H9 (cell line): ENCODE data around the gene SLC6A18. TPM values are rescaled to one million over a fixed set of nuclear protein-coding genes. Genes with fewer than 3 reads are reported as not detected.

ENCODE experiments used
- DNase-seq: peaks from one replicate; pipeline ENCODE4 v3.0.0-alpha.2; 2017
- H2AFZ ChIP-seq: one replicate; pipeline ENCODE4 v1.6.1; 2013; ENCODE audit warnings: mild to moderate bottlenecking, low read length, control low read depth, moderate library complexity
- H2AK5ac ChIP-seq: 2 replicates; pipeline ENCODE4 v1.6.1; 2013; ENCODE audit warnings: low read length, control low read depth, mixed read lengths; ENCODE audit not compliant: insufficient read length
- H2BK120ac ChIP-seq: one replicate; pipeline ENCODE4 v1.6.1; 2013; ENCODE audit warnings: low read depth, mild to moderate bottlenecking, low read length, control low read depth, inconsistent platforms; ENCODE audit not compliant: poor library complexity, severe bottlenecking
- H2BK12ac ChIP-seq: 2 replicates; pipeline ENCODE4 v1.6.1; 2013; ENCODE audit warnings: low read length, control low read depth, mixed read lengths, low read depth; ENCODE audit not compliant: insufficient read length
- H2BK15ac ChIP-seq: 2 replicates; pipeline ENCODE4 v1.6.1; 2013; ENCODE audit warnings: low read depth, low read length, control low read depth
- H2BK20ac ChIP-seq: one replicate; pipeline ENCODE4 v1.6.1; 2013; ENCODE audit warnings: low read depth, mild to moderate bottlenecking, low read length, control low read depth, inconsistent platforms; ENCODE audit not compliant: poor library complexity, severe bottlenecking
- H2BK5ac ChIP-seq: 2 replicates; pipeline ENCODE4 v1.6.1; 2013; ENCODE audit warnings: low read length, control low read depth, mixed read lengths; ENCODE audit not compliant: insufficient read length
- H3K14ac ChIP-seq: 2 replicates; pipeline ENCODE4 v1.6.1; 2013; ENCODE audit warnings: low read length, control low read depth; ENCODE audit not compliant: insufficient read depth
- H3K18ac ChIP-seq: 2 replicates; pipeline ENCODE4 v1.6.1; 2013; ENCODE audit warnings: low read depth, mild to moderate bottlenecking, mixed read lengths, low read length, control low read depth; ENCODE audit not compliant: insufficient read length
- H3K23ac ChIP-seq: 2 replicates; pipeline ENCODE4 v1.6.1; 2013; ENCODE audit warnings: low read length, control low read depth, mixed read lengths, low read depth; ENCODE audit not compliant: insufficient read length
- H3K23me2 ChIP-seq: 2 replicates; pipeline ENCODE4 v1.6.1; 2013; ENCODE audit warnings: low read depth, mild to moderate bottlenecking, mixed read lengths, low read length, control low read depth; ENCODE audit not compliant: insufficient read length, poor library complexity, severe bottlenecking
- H3K27ac ChIP-seq: 2 replicates; pipeline ENCODE4 v1.5.1; 2013; ENCODE audit warnings: low read length, control low read depth, mixed read lengths, low read depth; ENCODE audit not compliant: insufficient read length
- H3K27me3 ChIP-seq: 2 replicates; pipeline ENCODE4 v1.6.1; 2013; ENCODE audit warnings: low read length, control low read depth, inconsistent platforms; ENCODE audit not compliant: insufficient read depth
- H3K4ac ChIP-seq: 2 replicates; pipeline ENCODE4 v1.6.1; 2013; ENCODE audit warnings: low read depth, mild to moderate bottlenecking, control low read depth, inconsistent platforms, low read length, moderate library complexity
- H3K4me1 ChIP-seq: 2 replicates; pipeline ENCODE4 v1.6.1; 2013; ENCODE audit warnings: low read length, control low read depth, inconsistent platforms; ENCODE audit not compliant: insufficient read depth
- H3K4me2 ChIP-seq: 2 replicates; pipeline ENCODE4 v1.6.1; 2013; ENCODE audit warnings: low read length, control low read depth, mixed read lengths; ENCODE audit not compliant: insufficient read length, insufficient read depth
- H3K56ac ChIP-seq: 2 replicates; pipeline ENCODE4 v1.6.1; 2013; ENCODE audit warnings: low read depth, mild to moderate bottlenecking, mixed read lengths, low read length, control low read depth; ENCODE audit not compliant: insufficient read length
- H3K79me1 ChIP-seq: 2 replicates; pipeline ENCODE4 v1.6.1; 2013; ENCODE audit warnings: low read depth, mild to moderate bottlenecking, moderate library complexity, low read length, control low read depth, inconsistent platforms; ENCODE audit not compliant: insufficient read depth, poor library complexity, severe bottlenecking
- H3K79me2 ChIP-seq: 2 replicates; pipeline ENCODE4 v1.6.1; 2013; ENCODE audit warnings: low read length, control low read depth, inconsistent platforms; ENCODE audit not compliant: insufficient read depth
- H3K9ac ChIP-seq: 2 replicates; pipeline ENCODE4 v1.6.1; 2013; ENCODE audit warnings: low read length, control low read depth, mixed read lengths; ENCODE audit not compliant: insufficient read length; ENCODE audit errors: extremely low read depth
- H3K9me3 ChIP-seq: one replicate; pipeline ENCODE4 v1.6.1; 2013; ENCODE audit warnings: low read depth, low read length, inconsistent platforms; ENCODE audit not compliant: control insufficient read depth
- H3T11ph ChIP-seq: one replicate; pipeline ENCODE4 v1.6.1; 2013; ENCODE audit warnings: mild to moderate bottlenecking, low read length, control low read depth, inconsistent platforms
- H4K20me1 ChIP-seq: one replicate; pipeline ENCODE4 v1.6.1; 2013; ENCODE audit not compliant: control insufficient read depth, insufficient read length, insufficient read depth
- H4K5ac ChIP-seq: 2 replicates; pipeline ENCODE4 v1.6.1; 2013; ENCODE audit warnings: low read depth, mild to moderate bottlenecking, mixed read lengths, low read length, control low read depth; ENCODE audit not compliant: insufficient read length
- H4K8ac ChIP-seq: replicated peaks from 2 replicates; pipeline ENCODE4 v1.6.1; 2013; ENCODE audit warnings: low read length, control low read depth, mixed read lengths, low read depth; ENCODE audit not compliant: insufficient read length
- H4K91ac ChIP-seq: 2 replicates; pipeline ENCODE4 v1.6.1; 2013; ENCODE audit warnings: low read depth, mild to moderate bottlenecking, moderate library complexity, mixed read lengths, low read length, control low read depth; ENCODE audit not compliant: insufficient read length
- H3K27ac Mint-ChIP-seq, 3 experiments: 2 replicates in 2 of 3; 3 replicates in 1 of 3; pipeline ENCODE4 v1.8.0; 2020 to 2021; ENCODE audit warnings: mixed read lengths in 3 of 3, mild to moderate bottlenecking in 1 of 3, moderate library complexity in 1 of 3
- H3K27me3 Mint-ChIP-seq: 2 replicates; pipeline ENCODE4 v1.8.0; 2021; ENCODE audit warnings: low read depth, mild to moderate bottlenecking, moderate library complexity, mixed read lengths
- H3K36me3 Mint-ChIP-seq, 3 experiments: 2 replicates in 2 of 3; 3 replicates in 1 of 3; pipeline ENCODE4 v1.8.0; 2020 to 2021; ENCODE audit warnings: low read depth in 3 of 3, mixed read lengths in 3 of 3; ENCODE audit not compliant: insufficient read depth in 1 of 3
- H3K4me1 Mint-ChIP-seq, 2 experiments: 2 replicates each; pipeline ENCODE4 v1.8.0; 2020; ENCODE audit warnings: mixed read lengths in 2 of 2
- H3K4me3 Mint-ChIP-seq, 2 experiments: 2 replicates in 1 of 2; 3 replicates in 1 of 2; pipeline ENCODE4 v1.8.0; 2020 to 2021; ENCODE audit warnings: mild to moderate bottlenecking in 2 of 2, mixed read lengths in 2 of 2, moderate library complexity in 1 of 2
- H3K9me3 Mint-ChIP-seq, 2 experiments: 2 replicates in 1 of 2; 3 replicates in 1 of 2; pipeline ENCODE4 v1.8.0; 2020; ENCODE audit warnings: mild to moderate bottlenecking in 2 of 2, mixed read lengths in 2 of 2, moderate library complexity in 1 of 2
- CTCF ChIP-seq: fragments of 200-600 bp; sonication (generic); conservative IDR thresholded peaks from 3 replicates; pipeline ENCODE4 v1.8.0; 2021; ENCODE audit warnings: antibody characterized with exemption, mild to moderate bottlenecking
- whole genome bisulfite sequencing: extraction: QIAGEN DNeasy Blood & Tissue Kit; methylation state at CpG from one replicate; pipeline ENCODE4 v1.1.7; 2013; ENCODE audit warnings: missing lambda C conversion rate, low lambda C conversion rate, mixed read lengths; ENCODE audit not compliant: insufficient read length; ENCODE audit errors: extremely low coverage; 5-methylcytosine and 5-hydroxymethylcytosine counted together
- total RNA-seq: library from RNA; stranded (reverse); gene quantifications from 2 replicates; pipeline ENCODE4 v1.2.1, GENCODE V29; 2021

SLC6A18 gene
- total RNA-seq, 1 experiment from 2014 or later: not detected

- H2BK120ac ChIP-seq: no peak overlapping the region
- WGBS: no CpG with 5 or more reads among the region's 34 CpGs
- no peak overlapping the region for H4K91ac ChIP-seq
- H3T11ph ChIP-seq: no peak overlapping the region
- no peaks in the 10 kb centered on the region for H4K20me1 ChIP-seq
- H3K4me1 ChIP-seq: no peaks in the 10 kb centered on the region
- H3K18ac ChIP-seq: no peak overlapping the region
- H2AK5ac ChIP-seq: no peak overlapping the region
- H3K4me2 ChIP-seq: no peak overlapping the region
- H3K4me1 Mint-ChIP-seq: peaks cover 0 to 5% of the 10 kb centered on the region in 2 experiments; a peak in 3 of 4 replicates
- H2BK12ac ChIP-seq: no peak overlapping the region
- H3K9ac ChIP-seq: no peak overlapping the region
- no peak overlapping the region for H3K23ac ChIP-seq
- no peak overlapping the region for H3K4me3 Mint-ChIP-seq
- no peak for DNase-seq
- no peak overlapping the region for H4K5ac ChIP-seq
- no peak overlapping the region for H3K27ac Mint-ChIP-seq
- H3K56ac ChIP-seq: no peak overlapping the region
- H3K9me3 Mint-ChIP-seq: no peaks in the 10 kb centered on the region
- peaks cover 2% of the 10 kb centered on the region; the same call in 1 of the 2 replicates for H3K27me3 Mint-ChIP-seq
- no peaks in the 10 kb centered on the region for H3K9me3 ChIP-seq
- no peaks in the 10 kb centered on the region for H3K79me2 ChIP-seq
- H2BK15ac ChIP-seq: no peak overlapping the region
- H3K23me2 ChIP-seq: no peaks in the 10 kb centered on the region
- H3K14ac ChIP-seq: no peak overlapping the region
- H2AFZ ChIP-seq: no peak overlapping the region
- H2BK20ac ChIP-seq: no peak overlapping the region
- no peak for TF ChIP-seq CTCF
- H3K27ac ChIP-seq: no peak overlapping the region
- H3K4ac ChIP-seq: no peak overlapping the region
- H3K27me3 ChIP-seq: no peaks in the 10 kb centered on the region
- H2BK5ac ChIP-seq: no peak overlapping the region
- no peaks in the 10 kb centered on the region for H3K79me1 ChIP-seq
- H4K8ac ChIP-seq: no peak overlapping the region
- no peaks in the 10 kb centered on the region for H3K36me3 Mint-ChIP-seq
Measured at GRCh38 chr5:1178529-1179382, 46.4 kb upstream of the SLC6A18 start.
